Activated CD8-positive, alpha-beta memory T cell treated with anti-CD3 and anti-CD28 coated beads for 1 hour (primary cell): ENCODE data around the gene UCHL5.

Source experiments
- DNase-seq, 2 donors: peaks; one replicate each; pipeline ENCODE4 v3.0.0-alpha.2; 2020; ENCODE audit warnings: low read depth in 1 of 2; ENCODE audit errors: extremely low read depth in 1 of 2

UCHL5 gene, protein sequence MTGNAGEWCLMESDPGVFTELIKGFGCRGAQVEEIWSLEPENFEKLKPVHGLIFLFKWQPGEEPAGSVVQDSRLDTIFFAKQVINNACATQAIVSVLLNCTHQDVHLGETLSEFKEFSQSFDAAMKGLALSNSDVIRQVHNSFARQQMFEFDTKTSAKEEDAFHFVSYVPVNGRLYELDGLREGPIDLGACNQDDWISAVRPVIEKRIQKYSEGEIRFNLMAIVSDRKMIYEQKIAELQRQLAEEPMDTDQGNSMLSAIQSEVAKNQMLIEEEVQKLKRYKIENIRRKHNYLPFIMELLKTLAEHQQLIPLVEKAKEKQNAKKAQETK

DNA sequence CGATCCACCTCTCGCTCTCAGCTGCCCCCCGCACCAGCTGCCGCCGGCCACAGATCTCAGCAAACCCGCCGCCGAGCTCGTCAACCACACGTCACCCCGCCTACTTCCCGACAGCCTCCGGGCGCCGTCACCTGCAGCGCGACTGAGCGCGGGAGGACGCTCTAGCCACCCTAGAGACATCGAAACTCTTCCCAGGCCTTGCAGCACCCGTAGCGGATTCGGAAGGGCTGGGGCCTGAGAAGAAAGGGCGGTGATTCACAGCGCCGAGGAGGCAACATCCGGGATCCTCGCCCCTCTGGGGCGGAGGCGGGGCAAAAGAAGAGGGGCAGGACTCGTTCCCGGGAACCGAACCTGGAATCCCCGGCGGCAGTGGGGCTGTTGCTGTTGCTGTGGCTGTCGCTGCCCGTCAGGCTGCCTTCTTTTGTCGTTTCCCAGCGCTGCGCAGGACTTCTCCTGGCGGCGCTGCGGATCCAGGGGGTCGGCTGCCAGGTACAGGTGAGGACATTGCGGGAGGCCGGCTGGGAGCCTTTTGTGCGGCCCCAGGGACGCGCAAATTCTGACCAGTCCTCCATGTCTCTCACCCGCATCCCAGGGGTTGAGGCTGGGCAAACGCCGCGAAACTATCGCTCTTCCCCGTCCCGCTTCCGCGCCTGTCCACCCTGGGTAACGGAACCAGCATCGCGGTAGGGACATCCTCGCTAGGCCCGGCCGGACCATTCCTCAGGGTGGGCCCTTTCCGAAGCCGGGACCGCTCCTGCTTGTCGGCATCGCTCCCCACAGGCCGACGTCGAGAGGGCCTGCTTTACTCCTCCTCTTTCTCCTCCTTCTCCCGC is at the start of gene UCHL5, which contains the start of gene RO60:
Gene UCHL5 (minus strand): TSS at position 79 of the 833 bp plus-strand sequence. CDS start 100 bp downstream, outside the sequence.
Gene RO60 (plus strand): TSS at position 331 of the 833 bp plus-strand sequence. CDS start 9,443 bp downstream, outside the sequence.
- peak; percentile 82 to 84 for DNase-seq

DNA sequence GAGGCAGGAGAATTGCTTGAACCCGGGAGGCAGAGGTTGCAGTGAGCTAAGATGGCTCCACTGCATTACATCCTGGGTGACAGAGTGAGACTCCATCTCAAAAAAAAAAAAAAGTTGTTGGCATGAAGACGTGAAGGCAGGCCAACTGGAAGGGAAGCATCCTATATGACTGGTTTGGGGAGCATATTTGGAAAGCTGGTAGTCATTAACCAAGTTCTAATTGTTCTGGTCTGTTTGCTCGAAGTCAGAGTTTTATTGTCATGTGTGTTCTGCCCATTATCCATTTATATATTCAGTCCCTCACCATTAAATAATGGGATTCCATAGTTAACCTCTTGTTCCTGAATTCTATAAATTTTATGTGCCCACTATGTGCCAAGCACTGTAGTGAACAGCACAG is 49.3 kb upstream of the UCHL5 start:
- no peak for DNase-seq

DNA sequence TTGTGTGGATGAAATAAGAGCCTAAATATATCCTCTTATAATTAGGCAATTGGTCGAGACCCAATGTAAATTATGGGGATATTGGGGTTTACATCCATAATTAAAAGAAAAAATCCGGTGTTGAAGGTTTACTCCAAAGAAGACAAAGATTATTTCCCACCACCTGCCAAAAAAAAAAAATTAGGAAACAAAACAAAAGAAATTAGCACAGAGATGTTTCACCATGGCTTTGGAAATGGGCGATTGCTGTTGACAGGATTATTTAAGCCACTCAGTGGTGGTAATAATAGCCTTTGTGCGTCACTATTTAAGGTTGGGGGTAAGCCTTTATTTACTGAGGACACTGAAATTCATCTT is 46.6 kb upstream of the UCHL5 start:
- DNase-seq: no peak

DNA sequence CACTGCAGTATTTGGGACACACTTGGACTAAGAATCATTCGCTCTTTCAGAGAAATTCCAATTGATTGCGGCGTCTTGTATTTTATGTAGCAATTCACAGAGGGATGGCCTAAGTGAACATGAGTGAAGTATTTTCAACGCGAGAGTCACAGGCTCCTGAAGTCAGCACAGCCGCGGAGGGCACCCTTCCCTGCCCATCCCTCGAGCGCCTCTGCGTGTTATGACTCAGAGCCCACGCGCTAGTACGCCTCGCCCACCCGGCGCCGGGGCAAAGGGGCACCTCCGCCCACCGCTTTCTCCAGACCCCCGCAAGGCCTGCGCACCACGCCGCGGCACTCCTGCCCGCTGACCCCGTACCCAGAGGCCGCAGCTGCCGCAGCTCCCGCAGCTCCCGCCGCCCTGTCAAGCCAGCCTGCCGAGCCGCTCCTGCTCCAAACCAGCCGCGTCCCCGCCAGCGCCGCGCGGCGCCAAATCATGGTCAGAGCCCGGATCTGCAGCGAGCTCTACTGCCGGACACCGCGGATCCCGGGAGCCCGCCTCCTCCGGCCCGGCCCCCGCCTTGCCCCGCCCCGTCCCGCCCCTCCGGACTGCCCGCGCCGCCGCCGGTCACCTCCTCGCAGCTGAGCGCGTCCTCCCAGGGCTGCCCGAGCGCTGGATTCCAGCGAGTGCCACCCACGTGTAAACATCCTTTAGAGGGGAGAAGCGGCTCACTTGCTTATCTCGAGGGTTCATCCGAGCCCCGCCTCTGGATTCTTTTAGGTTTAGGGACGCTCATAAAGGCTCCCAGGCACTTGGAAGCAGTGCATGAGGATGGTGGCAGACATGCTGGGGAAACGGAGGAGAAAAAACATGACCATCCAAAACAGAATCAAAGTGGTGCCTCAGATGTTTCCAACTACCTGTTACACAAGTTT is 46.0 kb upstream of the UCHL5 start, which contains the start of gene GLRX2:
Gene GLRX2 (minus strand): TSS at position 508 of the 914 bp plus-strand sequence. CDS start 32 bp downstream, at position 476.
- DNase-seq: peak; percentile 37 to 52

DNA sequence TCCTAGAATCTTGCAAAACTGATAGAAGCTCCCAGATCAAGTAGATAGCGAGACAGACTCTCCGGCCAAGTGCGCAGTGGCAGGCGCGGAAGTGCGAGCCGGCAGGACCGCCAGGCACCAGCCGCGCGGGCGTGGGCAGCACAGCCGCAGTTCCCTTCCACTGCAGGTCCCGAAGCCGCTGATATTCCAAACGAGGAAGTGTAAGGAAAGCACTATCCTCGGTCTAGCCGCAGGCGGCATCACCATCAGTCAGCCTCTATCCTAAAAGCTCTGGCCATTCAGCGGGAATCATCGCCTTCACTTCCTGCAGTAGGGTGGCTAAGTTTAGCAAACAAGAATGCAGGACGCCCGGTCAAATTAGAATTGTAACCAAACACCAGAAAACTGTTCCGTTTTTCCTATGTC is 45.3 kb upstream of the UCHL5 start:
- no peak for DNase-seq

DNA sequence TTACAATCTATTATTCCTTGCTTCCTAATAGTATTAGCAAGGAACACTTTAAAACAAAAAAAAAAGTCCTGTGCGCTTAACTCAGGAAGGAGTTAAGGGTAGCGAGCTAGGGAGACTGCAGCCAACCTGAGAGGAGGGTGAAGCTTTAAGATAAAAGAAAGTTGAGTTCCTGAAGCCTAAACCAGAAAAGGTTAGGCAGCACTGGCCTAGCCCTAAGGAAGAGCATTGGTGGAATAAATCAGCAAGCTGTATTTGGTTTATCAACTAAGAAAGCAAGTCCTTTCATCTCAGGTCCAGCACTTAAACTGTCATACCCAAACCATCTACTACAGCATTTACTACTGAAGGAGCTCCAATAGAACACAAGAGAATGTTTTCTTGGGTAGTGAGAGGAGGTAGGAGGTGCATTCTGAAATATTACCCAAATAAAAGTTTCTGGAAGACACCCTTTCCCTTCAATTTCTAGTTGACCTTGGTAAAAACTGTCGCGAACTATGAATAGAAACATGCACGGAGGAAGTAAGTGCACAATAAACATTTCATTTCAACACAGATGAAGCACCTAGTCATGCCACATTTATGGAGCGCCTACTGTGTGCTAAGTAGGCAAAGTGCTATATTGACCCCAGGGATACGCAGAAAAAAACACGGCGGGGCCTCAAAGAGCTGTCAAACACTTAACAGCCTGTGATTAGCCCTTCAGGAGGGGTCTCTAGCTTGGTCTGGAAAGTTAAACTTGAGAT is 44.8 kb upstream of the UCHL5 start:
- no peak for DNase-seq

DNA sequence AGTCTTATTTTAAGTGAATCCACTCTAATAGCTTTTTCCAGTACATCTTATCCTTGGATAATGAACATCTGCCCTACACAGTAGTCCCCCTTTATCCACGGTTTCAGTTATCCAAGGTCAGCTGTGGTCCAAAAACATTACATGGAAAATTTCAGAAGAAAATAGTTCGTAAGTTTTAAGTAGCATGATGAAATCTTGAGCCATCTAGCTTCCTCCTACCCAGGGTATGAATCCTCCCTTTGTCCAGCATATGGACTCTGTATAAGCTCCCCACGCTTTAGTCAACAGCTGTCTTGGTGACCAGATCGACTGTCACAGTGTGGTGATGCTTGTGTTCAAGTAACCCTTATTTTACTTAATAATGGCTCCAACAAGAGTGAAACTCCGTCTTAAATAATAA is 43.5 kb upstream of the UCHL5 start:
- DNase-seq: no peak

DNA sequence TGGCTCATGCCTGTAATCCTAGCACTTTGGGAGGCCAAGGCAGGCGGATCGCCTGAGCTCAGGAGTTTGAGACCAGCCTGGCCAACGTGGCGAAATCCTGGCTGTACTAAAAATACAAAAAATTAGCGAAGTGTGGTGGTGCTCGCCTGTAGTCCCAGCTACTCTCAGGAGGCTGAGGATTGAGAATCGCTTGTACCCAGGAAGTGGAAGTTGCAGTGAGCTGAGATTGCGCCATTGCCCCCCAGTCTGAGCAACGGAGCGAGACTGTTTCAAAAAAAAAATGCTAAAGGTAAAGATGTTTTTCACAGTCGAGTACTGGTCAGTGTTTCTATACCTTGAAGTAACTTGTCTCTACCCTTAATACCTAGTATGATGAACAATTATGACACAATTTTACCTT is 35.0 kb upstream of the UCHL5 start:
- DNase-seq: no peak

DNA sequence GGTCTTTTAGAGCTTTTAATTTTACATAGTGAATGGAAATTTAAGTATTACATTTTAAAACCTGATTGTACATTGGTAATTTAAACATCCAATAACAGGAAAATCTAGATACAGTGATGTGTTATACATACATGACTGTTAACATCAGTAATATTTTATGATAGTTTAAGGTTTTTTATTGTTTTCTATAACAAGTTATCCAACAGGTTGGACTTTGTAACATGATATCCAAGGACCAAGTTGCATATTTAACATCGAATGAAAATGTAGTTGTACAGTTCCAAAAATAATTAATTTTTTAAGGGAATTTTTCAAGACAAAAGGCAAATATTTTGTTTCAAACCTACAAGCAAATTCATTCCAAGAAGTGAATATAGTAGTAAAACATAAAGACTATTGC is 31.7 kb upstream of the UCHL5 start:
- DNase-seq: no peak

DNA sequence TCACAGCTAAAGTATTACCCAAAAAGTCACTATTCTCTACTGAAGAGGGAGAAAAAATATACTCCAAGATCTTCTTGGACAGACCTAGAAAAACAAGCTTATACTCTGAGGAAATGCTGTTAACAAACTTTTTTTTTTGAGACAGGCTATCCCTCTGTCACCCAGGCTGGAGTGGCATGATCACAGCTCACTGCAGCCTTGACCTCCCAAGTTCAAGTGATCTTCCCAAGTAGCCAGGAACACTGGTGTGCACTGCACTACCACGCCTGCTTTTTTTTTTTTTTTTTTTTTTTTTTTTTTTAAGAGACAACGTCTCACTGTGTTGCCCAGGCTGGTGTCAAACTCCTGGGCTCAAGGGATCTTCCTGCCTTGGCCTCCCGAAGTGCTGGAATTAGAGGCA is 28.7 kb upstream of the UCHL5 start:
- no peak for DNase-seq

DNA sequence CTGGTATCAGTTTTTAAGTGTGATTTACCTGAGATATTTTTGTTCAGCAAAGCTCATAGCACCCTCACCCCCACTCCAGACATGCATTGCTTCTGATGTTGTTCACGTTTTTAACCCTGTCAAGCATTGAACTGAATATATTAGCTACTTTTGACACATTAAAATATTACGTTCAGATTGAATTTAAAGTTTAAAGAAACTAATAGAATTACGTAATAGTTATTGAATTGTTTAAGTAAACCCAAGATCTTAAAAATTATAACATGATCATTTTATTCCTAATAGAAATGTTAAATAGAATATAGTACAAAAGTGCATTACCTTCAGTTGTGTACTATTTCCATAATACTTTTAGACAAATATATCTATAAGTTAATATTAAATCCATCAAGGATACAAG is 27.2 kb upstream of the UCHL5 start:
- no peak for DNase-seq

DNA sequence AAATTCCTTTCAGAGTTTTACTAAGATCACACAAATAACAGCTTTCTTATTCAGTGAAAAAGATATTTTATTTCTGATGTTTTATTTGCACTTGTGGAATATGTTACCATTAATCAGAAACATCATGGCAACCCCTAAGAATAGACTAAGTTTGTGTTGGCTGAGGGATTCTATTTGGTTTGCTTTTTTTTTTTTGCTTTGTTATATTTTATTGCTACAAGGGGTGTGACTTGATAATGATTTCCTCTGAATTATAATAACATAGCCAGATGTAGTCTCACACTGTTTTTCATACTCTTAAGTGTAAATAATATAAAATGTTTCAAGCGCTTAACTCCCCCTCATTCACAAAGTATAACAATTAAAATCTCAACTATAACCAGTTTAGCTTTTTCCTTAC is 26.1 kb upstream of the UCHL5 start:
- DNase-seq: no peak

DNA sequence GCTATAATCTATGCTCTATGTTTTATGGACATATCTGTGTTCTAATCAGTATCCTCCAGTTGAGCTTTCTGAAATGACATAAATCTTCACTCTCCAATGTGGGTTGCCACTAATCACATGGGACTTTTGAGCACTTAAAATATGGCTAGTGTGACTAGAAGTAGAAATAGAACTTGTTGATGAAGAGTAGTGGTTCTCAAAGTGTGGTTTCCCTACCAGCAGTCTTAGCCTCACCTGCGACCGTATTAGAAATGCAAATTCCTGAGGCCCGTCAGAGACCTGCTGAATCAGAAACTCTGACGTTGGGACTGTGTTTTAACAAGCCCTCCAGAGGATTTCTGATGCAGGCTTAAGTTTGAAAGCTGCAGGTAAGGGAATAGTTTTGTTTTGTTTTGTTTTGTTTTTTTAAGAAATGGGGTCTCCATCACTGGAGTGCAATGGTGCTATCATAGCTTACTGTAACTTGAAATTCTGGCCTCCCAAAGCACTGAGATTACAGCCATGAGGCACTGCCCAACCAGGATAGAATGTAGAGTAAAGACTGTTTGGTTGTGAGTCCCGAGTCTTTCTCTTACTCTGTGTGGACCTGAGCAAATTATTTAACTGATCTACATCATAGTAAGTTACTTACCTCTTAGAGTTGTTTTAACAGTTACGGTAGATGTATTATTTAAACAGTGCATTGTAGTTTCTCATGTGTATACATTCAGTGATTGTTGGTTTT is 24.4 kb upstream of the UCHL5 start:
- no peak for DNase-seq

DNA sequence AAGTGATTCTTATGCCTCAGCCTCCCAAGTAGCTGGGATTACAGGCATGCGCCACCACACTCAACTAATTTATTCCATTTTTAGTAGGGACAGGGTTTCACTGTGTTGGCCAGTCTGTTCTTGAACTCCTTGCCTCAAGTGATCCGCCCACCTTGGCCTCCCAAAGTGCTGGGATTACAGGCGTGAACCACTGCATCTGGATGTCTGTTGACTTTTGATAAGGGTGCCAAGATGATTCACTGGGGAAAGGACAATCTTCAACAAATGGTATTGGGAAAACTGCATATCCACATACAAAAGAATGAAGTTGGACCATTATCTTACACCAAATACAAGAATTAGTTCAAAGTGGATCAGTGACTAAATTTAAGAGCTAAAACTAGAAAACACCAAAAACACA is 20.0 kb upstream of the UCHL5 start:
- DNase-seq: no peak

DNA sequence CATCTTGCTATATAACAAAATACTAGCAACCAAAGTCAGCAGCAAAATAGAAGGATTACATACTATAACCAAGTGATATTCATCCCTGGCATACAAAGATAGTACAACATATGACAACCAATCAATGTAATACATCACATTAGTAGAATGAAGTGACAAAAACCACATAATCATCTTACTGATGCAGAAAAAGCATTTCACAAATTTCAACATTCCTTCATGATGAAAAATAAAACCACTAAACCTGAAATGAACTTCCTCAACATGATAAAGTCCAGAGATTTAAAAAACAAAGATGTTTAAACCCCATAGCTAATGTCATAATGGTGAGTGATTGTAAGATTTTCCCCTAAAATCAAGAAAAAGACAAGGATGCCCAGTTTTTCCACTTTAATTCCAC is 18.8 kb upstream of the UCHL5 start:
- no peak for DNase-seq

DNA sequence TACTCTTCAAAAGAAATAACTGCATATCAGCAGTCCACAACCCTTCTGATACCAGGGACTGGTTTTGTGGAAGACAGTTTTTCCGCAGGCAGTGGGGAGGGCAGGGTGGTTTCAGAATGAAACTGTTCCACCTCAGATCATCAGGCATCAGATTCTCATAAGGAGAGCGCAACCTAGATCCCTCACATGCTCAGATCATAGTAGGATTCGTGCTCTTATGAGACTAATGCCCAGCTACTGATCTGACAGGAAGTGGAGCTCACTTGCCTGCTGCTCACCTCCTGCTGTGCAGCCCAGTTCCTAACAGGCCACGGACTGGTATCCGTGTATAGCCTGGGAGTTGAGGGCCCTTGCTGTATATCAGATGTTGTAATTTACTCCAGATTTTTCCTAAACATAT is 11.8 kb upstream of the UCHL5 start:
- no peak for DNase-seq

DNA sequence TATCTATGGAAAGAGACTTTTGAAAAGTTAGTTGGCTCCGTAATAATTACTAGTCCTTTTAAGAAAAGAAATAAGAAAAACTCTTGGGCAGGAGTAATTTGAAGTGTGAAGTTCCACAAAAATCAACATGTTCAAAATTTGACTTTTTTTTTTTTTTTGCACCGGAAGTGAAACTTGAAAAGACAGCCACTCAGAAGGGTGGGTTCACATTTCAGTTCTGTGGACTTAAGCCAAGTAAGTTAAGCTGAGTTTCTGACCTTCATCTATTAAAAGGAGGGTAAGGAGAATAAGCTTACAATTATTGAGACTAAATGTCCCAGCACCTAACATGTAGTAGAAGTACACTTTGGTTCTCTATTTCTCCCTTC is 11.2 kb upstream of the UCHL5 start:
- no peak for DNase-seq

DNA sequence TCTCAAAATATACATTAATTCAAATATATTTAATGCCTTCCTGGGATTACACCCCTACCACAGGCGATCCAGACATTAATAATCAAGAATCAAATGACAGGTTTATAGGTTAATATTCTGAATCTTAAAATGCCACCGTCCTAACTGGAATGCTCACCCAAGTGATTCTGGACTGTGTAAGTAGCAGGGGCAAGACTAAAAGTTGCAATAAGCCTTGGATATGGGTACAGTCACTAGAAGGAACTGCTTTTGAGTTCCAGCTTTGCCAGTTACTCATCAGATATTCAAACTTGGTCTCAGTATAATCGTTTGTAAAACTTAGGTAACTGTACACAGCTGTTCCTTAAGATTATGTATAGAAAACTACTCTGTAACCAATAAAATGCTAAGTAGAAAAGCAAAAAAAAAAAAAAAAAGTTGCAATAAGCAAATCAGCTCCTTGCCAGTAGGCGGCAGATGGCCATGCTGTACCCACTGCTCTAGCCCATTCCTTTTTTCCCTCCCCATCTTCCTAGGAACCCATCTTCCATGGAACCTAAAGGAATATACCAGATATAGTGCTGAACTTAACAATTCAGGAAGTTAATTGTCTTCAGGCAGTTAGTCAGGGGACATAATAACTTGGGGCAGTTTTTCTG is 10.7 kb upstream of the UCHL5 start:
- DNase-seq: no peak

DNA sequence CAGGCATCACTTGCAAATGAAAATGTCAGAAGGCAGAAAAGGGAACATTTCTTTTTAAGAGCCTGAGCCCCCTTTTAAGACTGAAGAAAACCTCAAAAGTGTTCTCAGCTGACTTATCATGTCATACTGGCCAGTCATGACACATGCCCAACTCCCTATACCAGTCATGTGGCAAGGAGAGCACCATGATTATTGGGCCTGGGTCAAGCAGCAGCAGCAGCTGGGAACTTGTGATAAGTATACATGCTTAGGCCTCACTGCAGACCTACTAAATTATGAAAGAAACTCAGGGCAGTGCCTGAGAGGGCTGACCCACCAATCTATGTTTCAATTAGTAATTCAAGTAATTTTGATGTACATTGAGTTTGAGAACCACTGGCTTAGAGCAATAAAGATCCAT is 8.9 kb upstream of the UCHL5 start:
- no peak for DNase-seq
